Measurements from ENCODE around the gene WWOX.

WWOX gene

GRCh38 chr16:78275420-78275819, 176.0 kb downstream of the WWOX start:
- Histone ChIP-seq H3K36me3 (ENCODE audit: control insufficient read depth, insufficient read depth, low read length) (no peaks in the 10 kb centered on the region), H3K4me3 (replicated peaks; ENCODE audit: low read depth, low read length) (no peak overlapping the region), H3K27me3 (replicated peaks; ENCODE audit: control insufficient read depth, insufficient read depth, low read length) (no peaks in the 10 kb centered on the region)
- TF ChIP-seq CTCF (IDR thresholded peaks at IDR 0.05; ENCODE audit: insufficient read depth, low read length, poor library complexity, severe bottlenecking) = no peak
- no peak for DNase-seq (ENCODE audit: extremely low read depth, insufficient read length)

- Histone ChIP-seq H3K4me3 (replicated peaks; ENCODE audit: low read depth, low read length) (no peak overlapping the region), H3K27me3 (replicated peaks; ENCODE audit: control insufficient read depth, insufficient read depth, low read length) (no peaks in the 10 kb centered on the region), H3K36me3 (ENCODE audit: control insufficient read depth, insufficient read depth, low read length) (no peaks in the 10 kb centered on the region)
- TF ChIP-seq CTCF (IDR thresholded peaks at IDR 0.05; ENCODE audit: insufficient read depth, low read length, poor library complexity, severe bottlenecking) = no peak
- no peak for DNase-seq (ENCODE audit: extremely low read depth, insufficient read length)
These were observed 178.0 kb downstream of the WWOX start for GRCh38 chr16:78277321-78278055.

GRCh38 chr16:78278056-78278450, 178.6 kb downstream of the WWOX start:
- Histone ChIP-seq H3K4me3 (replicated peaks; ENCODE audit: low read depth, low read length) (no peak overlapping the region), H3K36me3 (ENCODE audit: control insufficient read depth, insufficient read depth, low read length) (no peaks in the 10 kb centered on the region), H3K27me3 (replicated peaks; ENCODE audit: control insufficient read depth, insufficient read depth, low read length) (no peaks in the 10 kb centered on the region)
- TF ChIP-seq CTCF (IDR thresholded peaks at IDR 0.05; ENCODE audit: insufficient read depth, low read length, poor library complexity, severe bottlenecking) = no peak
- DNase-seq (ENCODE audit: extremely low read depth, insufficient read length) = no peak

GRCh38 chr16:78281115-78281514, 181.7 kb downstream of the WWOX start:
- no peaks in the 10 kb centered on the region for H3K36me3 ChIP-seq (ENCODE audit: control insufficient read depth, insufficient read depth, low read length)
- H3K4me3 ChIP-seq (replicated peaks; ENCODE audit: low read depth, low read length) = no peak overlapping the region
- H3K27me3 ChIP-seq (replicated peaks; ENCODE audit: control insufficient read depth, insufficient read depth, low read length) = no peaks in the 10 kb centered on the region
- no peak for DNase-seq (ENCODE audit: extremely low read depth, insufficient read length)
- no peak for TF ChIP-seq CTCF (IDR thresholded peaks at IDR 0.05; ENCODE audit: insufficient read depth, low read length, poor library complexity, severe bottlenecking)

- Histone ChIP-seq H3K4me3 (replicated peaks; ENCODE audit: low read depth, low read length) (no peak overlapping the region), H3K27me3 (replicated peaks; ENCODE audit: control insufficient read depth, insufficient read depth, low read length) (no peaks in the 10 kb centered on the region), H3K36me3 (ENCODE audit: control insufficient read depth, insufficient read depth, low read length) (no peaks in the 10 kb centered on the region)
- DNase-seq (ENCODE audit: extremely low read depth, insufficient read length) = no peak
- TF ChIP-seq CTCF (IDR thresholded peaks at IDR 0.05; ENCODE audit: insufficient read depth, low read length, poor library complexity, severe bottlenecking) = no peak
These were observed 184.2 kb downstream of the WWOX start for GRCh38 chr16:78283548-78284251.
